Activated CD8-positive, alpha-beta memory T cell treated with anti-CD3 and anti-CD28 coated beads for 1 hour (primary cell): ENCODE data around the gene CARD6.
"Not testable (repeated sequence)": the region's sequence is repeated elsewhere in the genome, so short reads cannot be mapped to it uniquely, and the experiment has no call there.

ENCODE experiments used
- DNase-seq, 2 donors: peaks; one replicate each; pipeline ENCODE4 v3.0.0-alpha.2; 2020; ENCODE audit warnings: low read depth in 1 of 2; ENCODE audit errors: extremely low read depth in 1 of 2

CARD6 gene

GRCh38 chr5:40841068-40841805 is at the start of gene CARD6:
TSS of gene CARD6 (plus strand) at chr5:40841367. CDS start at chr5:40841383, 16 bp downstream.
- DNase-seq, result no peak

DNA sequence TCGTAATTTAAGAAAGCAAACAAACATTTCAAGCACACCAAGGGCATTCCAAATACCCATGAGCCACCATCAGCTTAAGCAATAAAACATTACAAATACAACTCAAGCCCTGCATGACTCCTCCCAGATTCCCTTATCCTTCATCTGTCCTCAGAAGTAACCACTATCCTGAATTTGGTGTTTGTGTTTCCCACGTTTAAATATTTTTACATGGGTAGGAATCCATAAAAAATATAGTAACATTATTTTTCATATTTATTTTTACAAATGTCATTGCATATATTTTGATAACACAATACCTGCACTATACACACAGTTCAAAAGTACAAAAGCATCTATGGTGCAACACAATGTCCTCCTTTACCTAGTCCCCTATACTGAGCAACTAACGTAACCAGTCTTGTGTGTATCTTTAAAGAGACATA is 49.4 kb upstream of the CARD6 start:
- DNase-seq, result no peak

DNA sequence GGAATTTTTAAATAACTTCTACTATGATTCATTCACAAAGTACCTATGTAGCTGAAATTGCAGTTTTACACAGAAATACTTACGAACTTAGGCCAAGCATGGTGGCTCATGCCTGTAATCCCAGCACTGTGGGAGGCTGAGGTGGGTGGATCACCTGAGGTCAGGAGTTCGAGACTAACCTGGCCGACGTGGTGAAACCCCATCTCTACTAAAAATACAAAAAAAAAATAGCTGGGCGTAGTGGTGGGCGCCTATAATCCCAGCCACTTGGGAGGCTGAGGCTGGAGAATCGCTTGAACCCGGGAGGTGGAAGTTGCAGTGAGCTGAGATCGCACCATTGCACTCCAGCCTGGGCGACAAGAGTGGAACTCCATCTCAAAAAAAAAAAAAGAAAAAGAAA is 48.5 kb upstream of the CARD6 start:
- DNase-seq, result not testable (repeated sequence)

GRCh38 chr5:40794340-40794739 is 46.8 kb upstream of the CARD6 start:
- DNase-seq, result not testable (repeated sequence)

- not testable (repeated sequence) for DNase-seq
Observed at GRCh38 chr5:40794877-40795276, 46.3 kb upstream of the CARD6 start.

GRCh38 chr5:40796487-40796889 is 44.7 kb upstream of the CARD6 start:
- no peak for DNase-seq

GRCh38 chr5:40797273-40798011 is 43.7 kb upstream of the CARD6 start:
- DNase-seq, result peak; percentile 55 to 58

- DNase-seq, result peak; percentile 69 to 86
Observed at GRCh38 chr5:40798012-40798800, 43.0 kb upstream of the CARD6 start, which contains the start of gene PRKAA1. TSS of gene PRKAA1 (minus strand) at chr5:40798374. CDS start at chr5:40798189, 185 bp downstream.

GRCh38 chr5:40798801-40799210 is 42.4 kb upstream of the CARD6 start:
- no peak for DNase-seq

- no peak for DNase-seq
Observed at GRCh38 chr5:40799258-40799657, 41.9 kb upstream of the CARD6 start.

- DNase-seq, result no peak
Observed at GRCh38 chr5:40801771-40802562, 39.2 kb upstream of the CARD6 start.

DNA sequence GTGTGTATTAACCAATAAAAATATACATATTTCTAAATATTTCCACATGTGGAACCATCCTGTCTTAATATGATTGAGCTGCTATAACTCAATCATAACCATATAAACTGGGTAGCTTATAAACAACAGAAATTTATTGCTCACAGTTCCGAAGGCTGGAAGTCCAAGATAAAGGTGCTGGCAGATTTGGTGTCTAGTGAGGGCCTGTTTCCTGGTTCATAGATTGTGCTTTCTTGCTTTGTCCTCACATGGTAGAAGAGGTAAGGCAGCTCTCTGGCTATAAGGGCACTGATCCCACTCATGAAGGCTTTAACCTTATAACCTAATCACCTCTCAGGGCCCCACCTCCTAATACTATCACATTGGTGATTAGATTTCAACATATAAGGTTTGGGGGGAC is 29.0 kb upstream of the CARD6 start:
- no peak for DNase-seq

DNA sequence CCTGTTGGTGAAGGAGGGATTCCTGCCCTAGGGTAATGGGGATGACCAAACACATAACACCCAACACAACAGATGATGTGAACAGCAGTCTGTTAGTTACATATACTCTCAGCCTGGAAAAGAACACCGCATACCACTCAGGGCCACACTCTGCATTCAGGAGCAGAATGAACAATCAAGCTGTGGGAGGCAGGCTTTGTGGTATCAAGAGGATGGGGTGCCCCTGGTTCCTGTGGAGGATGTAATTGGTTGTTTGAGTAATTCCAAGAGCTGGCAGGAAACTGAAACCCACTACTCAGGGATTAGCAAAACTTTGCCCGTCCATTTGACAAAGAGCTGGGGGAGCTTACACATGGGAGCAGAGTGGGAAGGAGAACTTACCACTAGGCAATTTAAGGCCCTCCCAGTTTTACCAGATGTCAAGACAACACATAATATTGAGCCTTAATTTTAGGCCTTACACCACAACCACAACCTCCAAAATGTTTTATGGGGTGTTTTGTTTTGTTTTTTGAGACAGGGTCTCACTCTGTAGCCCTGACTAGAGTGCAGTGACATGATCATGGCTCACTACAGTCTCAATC is 27.4 kb upstream of the CARD6 start:
- DNase-seq, result no peak

- no peak for DNase-seq
Observed at GRCh38 chr5:40823459-40823858, 17.7 kb upstream of the CARD6 start.

- not testable (repeated sequence) for DNase-seq
Observed at GRCh38 chr5:40825461-40826043, 15.6 kb upstream of the CARD6 start.

DNA sequence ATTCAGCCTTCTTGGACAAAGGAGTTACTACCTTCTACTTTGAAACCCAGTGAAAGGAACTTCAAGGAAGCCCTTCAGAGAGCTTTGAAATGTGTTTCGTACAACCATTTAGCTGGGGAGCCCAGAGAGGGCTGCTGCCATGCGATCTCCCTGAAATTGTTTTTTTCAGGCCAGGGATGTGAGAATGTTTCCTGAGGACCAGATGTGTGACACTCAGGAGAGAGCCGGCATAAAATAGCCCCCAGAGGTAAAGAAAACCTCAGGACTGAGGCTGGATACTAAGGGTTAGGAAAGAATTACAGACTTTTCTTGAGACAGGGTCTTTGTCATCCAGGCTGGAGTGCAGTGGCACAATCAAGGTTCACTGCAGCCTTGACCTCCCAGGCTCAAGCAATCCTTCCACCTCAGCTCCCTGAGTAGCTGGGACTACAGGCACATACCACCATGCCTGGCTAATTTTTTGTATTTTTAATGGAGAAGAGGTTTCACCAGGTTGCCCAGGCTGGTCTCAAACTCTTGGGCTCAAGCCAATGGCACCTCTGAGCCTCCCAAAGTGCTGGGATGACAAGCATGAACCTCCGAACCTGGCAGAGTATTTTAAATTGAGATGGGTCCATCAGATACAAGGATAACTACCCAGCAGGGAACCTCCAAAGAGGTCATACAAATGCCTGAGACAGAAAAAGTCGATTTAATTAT is 14.5 kb upstream of the CARD6 start:
- no peak for DNase-seq

DNA sequence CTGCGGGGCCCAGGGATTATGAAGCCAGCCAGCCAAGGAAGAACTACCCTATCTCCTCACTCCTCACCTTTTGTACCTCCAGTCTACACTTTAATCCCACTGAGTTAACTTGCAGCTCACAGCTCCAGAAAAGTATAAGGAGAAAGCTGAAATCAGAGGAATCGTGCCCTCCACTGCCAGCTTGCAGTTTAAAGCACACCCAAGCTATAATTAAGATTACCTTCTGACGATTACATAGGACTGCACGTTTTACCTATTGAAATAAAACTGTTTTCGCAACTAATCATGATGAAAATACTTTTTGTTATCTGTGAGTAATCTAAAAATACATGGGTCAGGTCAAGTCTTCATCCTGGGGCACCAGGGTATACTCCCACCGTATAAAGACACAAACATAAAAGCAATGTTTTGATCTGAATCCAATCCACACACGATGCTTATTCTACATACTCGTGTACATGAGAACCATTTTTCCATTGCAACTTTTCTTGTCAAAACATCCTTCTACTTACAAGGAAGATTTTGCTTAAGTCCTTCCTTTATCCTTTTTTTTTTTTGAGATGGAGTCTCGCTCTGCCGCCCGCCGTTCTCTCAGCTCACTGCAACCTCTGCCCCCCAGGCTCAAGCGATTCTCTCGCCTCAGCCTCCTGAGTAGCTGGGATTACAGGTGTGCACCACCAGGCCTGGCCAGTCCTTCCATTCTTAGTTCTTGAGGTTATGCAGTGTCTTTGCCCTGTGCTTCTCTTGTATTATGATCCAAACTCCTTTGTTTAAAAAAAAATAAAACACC is 13.8 kb upstream of the CARD6 start:
- no peak for DNase-seq

DNA sequence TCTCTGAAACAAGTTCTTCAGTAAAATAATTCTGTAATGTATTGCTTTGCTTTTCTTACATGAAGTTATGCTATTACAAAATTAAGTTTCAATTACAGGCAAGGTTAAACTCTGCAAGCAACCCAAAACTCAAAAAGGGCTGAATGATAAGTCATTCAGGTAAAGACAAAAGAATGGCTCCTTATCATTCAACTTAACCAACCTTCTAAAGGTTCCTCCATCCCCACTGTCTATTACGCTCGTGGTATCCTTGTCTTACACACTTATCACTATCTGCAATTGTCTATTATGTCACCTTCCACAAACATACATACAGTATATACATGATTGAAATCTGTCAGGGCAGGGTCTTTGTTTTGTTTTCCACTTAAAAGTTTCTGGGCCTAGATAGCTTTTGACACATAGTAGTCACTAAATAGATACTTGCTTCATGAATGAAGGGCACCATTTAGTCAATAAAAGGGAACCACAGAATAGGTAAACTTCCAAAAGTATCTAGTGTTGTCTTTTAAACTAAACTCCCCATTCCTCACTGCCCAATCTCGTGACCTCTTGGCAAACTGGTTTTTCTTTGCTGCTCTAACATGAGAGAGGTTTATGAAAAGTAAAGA is 13.0 kb upstream of the CARD6 start:
- no peak for DNase-seq
